IPS-15b (cell line): ENCODE data around the gene SYNPO2.

Experiments used
- H3K27me3 ChIP-seq: one replicate; pipeline ENCODE4 v1.6.1; 2013; ENCODE audit warnings: low read length; ENCODE audit not compliant: control insufficient read depth, insufficient read depth
- H3K36me3 ChIP-seq: one replicate; pipeline ENCODE4 v1.6.1; 2013; ENCODE audit warnings: low read length; ENCODE audit not compliant: control insufficient read depth, insufficient read depth
- H3K4me1 ChIP-seq: one replicate; pipeline ENCODE4 v1.6.1; 2013; ENCODE audit warnings: mild to moderate bottlenecking, low read length; ENCODE audit not compliant: control insufficient read depth, insufficient read depth
- H3K4me3 ChIP-seq: one replicate; pipeline ENCODE4 v1.5.1; 2013; ENCODE audit warnings: low read depth, low read length
- H3K9ac ChIP-seq: one replicate; pipeline ENCODE4 v1.6.1; 2013; ENCODE audit warnings: low read depth, mild to moderate bottlenecking, low read length
- H3K9me3 ChIP-seq: one replicate; pipeline ENCODE4 v1.6.1; 2013; ENCODE audit warnings: mild to moderate bottlenecking, low read length; ENCODE audit not compliant: control insufficient read depth, insufficient read depth

SYNPO2 gene

DNA sequence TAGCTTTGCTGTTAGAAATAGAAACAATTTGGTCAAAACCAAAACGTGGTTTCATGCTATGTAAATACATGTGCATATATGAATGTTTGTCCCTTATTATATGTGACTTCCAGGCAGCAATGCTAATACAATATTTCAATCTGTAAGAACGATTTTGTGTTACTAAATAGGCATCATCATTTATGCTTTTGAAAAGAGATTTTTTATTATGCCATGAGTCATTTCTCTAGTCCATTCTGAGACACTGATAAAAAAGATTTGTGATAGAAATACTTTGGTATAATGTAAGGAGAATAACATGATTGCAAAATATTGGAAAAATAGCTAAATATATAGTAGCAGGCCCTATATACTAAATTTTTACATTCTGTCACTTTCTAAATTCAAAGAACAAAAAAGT lies 28.9 kb downstream of the SYNPO2 start:
- Histone ChIP-seq H3K9me3 (no peaks in the 10 kb centered on the region), H3K36me3 (no peaks in the 10 kb centered on the region), H3K4me1 (no peaks in the 10 kb centered on the region), H3K27me3 (no peaks in the 10 kb centered on the region), H3K4me3 (no peak overlapping the region), H3K9ac (no peak overlapping the region)

- no peak overlapping the region for H3K9ac ChIP-seq
- no peak overlapping the region for H3K4me3 ChIP-seq
- no peaks in the 10 kb centered on the region for H3K36me3 ChIP-seq
- no peaks in the 10 kb centered on the region for H3K27me3 ChIP-seq
- no peaks in the 10 kb centered on the region for H3K4me1 ChIP-seq
- H3K9me3 ChIP-seq, result no peaks in the 10 kb centered on the region
Measured at GRCh38 chr4:118918388-118918787, 29.7 kb downstream of the SYNPO2 start.

GRCh38 chr4:118920247-118920646 lies 31.6 kb downstream of the SYNPO2 start:
- Histone ChIP-seq H3K27me3 (no peaks in the 10 kb centered on the region), H3K36me3 (no peaks in the 10 kb centered on the region), H3K4me1 (no peaks in the 10 kb centered on the region), H3K4me3 (no peak overlapping the region), H3K9ac (no peak overlapping the region), H3K9me3 (no peaks in the 10 kb centered on the region)

- no peak overlapping the region for H3K4me3 ChIP-seq
- no peaks in the 10 kb centered on the region for H3K27me3 ChIP-seq
- no peaks in the 10 kb centered on the region for H3K4me1 ChIP-seq
- no peaks in the 10 kb centered on the region for H3K9me3 ChIP-seq
- no peak overlapping the region for H3K9ac ChIP-seq
- no peaks in the 10 kb centered on the region for H3K36me3 ChIP-seq
Measured at GRCh38 chr4:118921786-118922185, 33.1 kb downstream of the SYNPO2 start.

- no peaks in the 10 kb centered on the region for H3K4me1 ChIP-seq
- H3K9me3 ChIP-seq, result no peaks in the 10 kb centered on the region
- H3K4me3 ChIP-seq, result no peak overlapping the region
- H3K27me3 ChIP-seq, result no peaks in the 10 kb centered on the region
- H3K9ac ChIP-seq, result no peak overlapping the region
- no peaks in the 10 kb centered on the region for H3K36me3 ChIP-seq
Measured at GRCh38 chr4:118923891-118924290, 35.2 kb downstream of the SYNPO2 start.

DNA sequence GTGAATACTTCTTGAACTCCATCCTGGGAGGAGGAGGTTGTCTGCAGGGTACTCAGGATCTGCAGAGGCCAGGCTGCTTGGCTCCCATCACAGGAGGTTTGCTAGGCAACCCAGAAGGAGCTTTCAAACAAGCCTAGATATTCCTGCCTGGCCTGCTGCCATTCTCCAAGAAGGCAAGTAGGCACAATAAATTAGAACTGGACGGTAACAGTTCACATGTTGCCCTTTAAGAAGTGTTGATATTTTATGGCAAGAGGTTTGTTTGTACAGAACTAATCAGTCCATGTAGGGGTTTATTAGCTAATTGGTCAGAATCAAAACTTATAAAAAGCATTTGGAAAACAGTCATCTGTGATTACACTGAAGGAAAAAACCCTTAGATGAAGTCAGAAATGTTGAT lies 39.3 kb downstream of the SYNPO2 start:
- no peak overlapping the region for H3K9ac ChIP-seq
- H3K36me3 ChIP-seq, result no peaks in the 10 kb centered on the region
- H3K4me1 ChIP-seq, result no peaks in the 10 kb centered on the region
- H3K27me3 ChIP-seq, result no peaks in the 10 kb centered on the region
- no peak overlapping the region for H3K4me3 ChIP-seq
- H3K9me3 ChIP-seq, result no peaks in the 10 kb centered on the region

GRCh38 chr4:118930255-118930654 lies 41.6 kb downstream of the SYNPO2 start:
- Histone ChIP-seq H3K9ac (no peak overlapping the region), H3K27me3 (no peaks in the 10 kb centered on the region), H3K4me1 (no peaks in the 10 kb centered on the region), H3K9me3 (no peaks in the 10 kb centered on the region), H3K36me3 (no peaks in the 10 kb centered on the region), H3K4me3 (no peak overlapping the region)

- Histone ChIP-seq H3K4me1 (no peaks in the 10 kb centered on the region), H3K9ac (no peak overlapping the region), H3K4me3 (no peak overlapping the region), H3K36me3 (no peaks in the 10 kb centered on the region), H3K9me3 (no peaks in the 10 kb centered on the region), H3K27me3 (no peaks in the 10 kb centered on the region)
Measured at GRCh38 chr4:118931786-118932185, 43.1 kb downstream of the SYNPO2 start.

DNA sequence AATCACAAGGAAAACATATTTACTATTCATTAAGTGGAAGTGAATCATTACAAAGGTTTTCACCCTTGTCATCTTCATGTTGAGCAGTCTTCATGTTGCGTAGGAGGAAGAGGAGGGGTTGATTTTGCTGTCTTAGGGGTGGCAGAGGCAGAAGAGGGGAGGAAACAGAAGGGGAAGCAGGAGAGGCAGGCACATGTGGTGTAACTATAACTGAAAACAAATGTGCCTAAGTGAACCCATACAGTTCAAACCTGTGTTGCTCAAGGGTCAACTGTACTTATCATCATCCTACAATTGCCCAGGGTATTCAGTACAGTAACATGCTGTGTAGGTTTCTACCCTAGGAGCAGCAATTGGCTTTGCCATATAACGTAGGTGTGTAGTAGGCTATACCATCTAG lies 47.2 kb downstream of the SYNPO2 start:
- Histone ChIP-seq H3K9ac (no peak overlapping the region), H3K9me3 (no peaks in the 10 kb centered on the region), H3K27me3 (no peaks in the 10 kb centered on the region), H3K36me3 (no peaks in the 10 kb centered on the region), H3K4me1 (no peaks in the 10 kb centered on the region), H3K4me3 (no peak overlapping the region)

- Histone ChIP-seq H3K9ac (no peak overlapping the region), H3K27me3 (no peaks in the 10 kb centered on the region), H3K9me3 (no peaks in the 10 kb centered on the region), H3K4me3 (no peak overlapping the region), H3K36me3 (no peaks in the 10 kb centered on the region), H3K4me1 (no peaks in the 10 kb centered on the region)
Measured at GRCh38 chr4:118936406-118936805, 47.8 kb downstream of the SYNPO2 start.

- Histone ChIP-seq H3K4me3 (no peak overlapping the region), H3K27me3 (no peaks in the 10 kb centered on the region), H3K9me3 (no peaks in the 10 kb centered on the region), H3K36me3 (no peaks in the 10 kb centered on the region), H3K9ac (no peak overlapping the region), H3K4me1 (no peaks in the 10 kb centered on the region)
Measured at GRCh38 chr4:118939169-118939783, 50.6 kb downstream of the SYNPO2 start.

- H3K9ac ChIP-seq, result no peak overlapping the region
- no peaks in the 10 kb centered on the region for H3K4me1 ChIP-seq
Measured at GRCh38 chr4:118941149-118941548, 52.5 kb downstream of the SYNPO2 start.

More at GRCh38 chr4:118941149-118941548, 52.5 kb downstream of the SYNPO2 start:
- Histone ChIP-seq H3K27me3 (no peaks in the 10 kb centered on the region), H3K36me3 (no peaks in the 10 kb centered on the region), H3K4me3 (no peak overlapping the region), H3K9me3 (no peaks in the 10 kb centered on the region)
